GM23338 (cell line): ENCODE results near the gene SIRT3. TPM values are rescaled to one million over a fixed set of nuclear protein-coding genes. Genes with fewer than 3 reads are reported as not detected.

Experiments used
- ATAC-seq: fragments of 200-7000 bp; cut with Tn5 transposase; 3 replicates; pipeline ENCODE4 v1.9.1; 2020
- DNase-seq: peaks from one replicate; pipeline ENCODE4 v3.0.0-alpha.2; 2015; ENCODE audit warnings: low spot score
- H2AFZ ChIP-seq: fragments of 200-600 bp; sonication (generic); 2 replicates; pipeline ENCODE4 v1.8.0; 2016; ENCODE audit warnings: antibody characterized with exemption, mild to moderate bottlenecking, moderate library complexity
- H3F3A ChIP-seq: fragments of 200-600 bp; sonication (generic); replicated peaks from 2 replicates; pipeline ENCODE4 v1.8.0; 2017; ENCODE audit warnings: antibody characterized with exemption, mixed run types, low read depth
- H3K27ac ChIP-seq: fragments of 200-600 bp; sonication (generic); 2 replicates; pipeline ENCODE4 v1.6.1; 2016; ENCODE audit warnings: low read depth
- H3K27me3 ChIP-seq: fragments of 200-600 bp; sonication (generic); 2 replicates; pipeline ENCODE4 v1.8.0; 2016; ENCODE audit warnings: mild to moderate bottlenecking, mixed run types, moderate library complexity; ENCODE audit not compliant: insufficient read depth
- H3K36me3 ChIP-seq: fragments of 200-600 bp; sonication (generic); 2 replicates; pipeline ENCODE4 v1.8.0; 2016; ENCODE audit warnings: mild to moderate bottlenecking; ENCODE audit not compliant: insufficient read depth
- H3K4me1 ChIP-seq: fragments of 200-600 bp; sonication (generic); 2 replicates; pipeline ENCODE4 v1.8.0; 2016; ENCODE audit warnings: mild to moderate bottlenecking, moderate library complexity; ENCODE audit not compliant: insufficient read depth
- H3K4me2 ChIP-seq: fragments of 200-600 bp; sonication (generic); 2 replicates; pipeline ENCODE4 v1.7.1; 2017; ENCODE audit warnings: mixed run types
- H3K4me3 ChIP-seq: fragments of 200-600 bp; sonication (generic); 2 replicates; pipeline ENCODE4 v1.6.1; 2016; ENCODE audit warnings: mixed run types
- H3K79me2 ChIP-seq: fragments of 200-600 bp; sonication (generic); replicated peaks from 2 replicates; pipeline ENCODE4 v1.8.0; 2017; ENCODE audit warnings: mild to moderate bottlenecking; ENCODE audit not compliant: insufficient read depth
- H3K9me2 ChIP-seq: fragments of 200-600 bp; sonication (generic); 2 replicates; pipeline ENCODE4 v1.8.0; 2017; ENCODE audit not compliant: insufficient read depth
- H4K20me1 ChIP-seq: fragments of 200-600 bp; sonication (generic); replicated peaks from 2 replicates; pipeline ENCODE4 v1.8.0; 2017; ENCODE audit warnings: mild to moderate bottlenecking; ENCODE audit not compliant: insufficient read depth
- H3K27ac Mint-ChIP-seq: 2 replicates; pipeline ENCODE4 v1.8.0; 2020; ENCODE audit warnings: inconsistent platforms, mild to moderate bottlenecking, moderate library complexity, mixed read lengths
- H3K27me3 Mint-ChIP-seq: 3 replicates; pipeline ENCODE4 v1.8.0; 2022; ENCODE audit warnings: low read depth, mild to moderate bottlenecking, moderate library complexity, mixed read lengths, inconsistent platforms; ENCODE audit not compliant: insufficient read depth, poor library complexity
- H3K36me3 Mint-ChIP-seq: 3 replicates; pipeline ENCODE4 v1.8.0; 2021; ENCODE audit warnings: low read depth, mild to moderate bottlenecking, inconsistent platforms, moderate library complexity, mixed read lengths
- H3K4me1 Mint-ChIP-seq: 3 replicates; pipeline ENCODE4 v1.8.0; 2020; ENCODE audit warnings: mild to moderate bottlenecking, inconsistent platforms, mixed read lengths
- H3K4me3 Mint-ChIP-seq: 3 replicates; pipeline ENCODE4 v1.8.0; 2021; ENCODE audit warnings: moderate library complexity, mild to moderate bottlenecking, inconsistent platforms, mixed read lengths
- H3K9me3 Mint-ChIP-seq: 3 replicates; pipeline ENCODE4 v1.8.0; 2020; ENCODE audit warnings: moderate library complexity, mild to moderate bottlenecking, inconsistent platforms, mixed read lengths
- CREB1 ChIP-seq: fragments of 250-450 bp; sonication (Bioruptor Pico); IDR thresholded peaks from 2 replicates; pipeline ENCODE4 v1.5.0; 2020; ENCODE audit warnings: low read depth, mild to moderate bottlenecking, moderate library complexity
- EZH2 ChIP-seq: fragments of 200-600 bp; sonication (generic); IDR thresholded peaks from one replicate; pipeline ENCODE4 v1.8.0; 2017; ENCODE audit warnings: antibody characterized with exemption, mild to moderate bottlenecking, low read depth; ENCODE audit not compliant: unreplicated experiment
- EZH2phosphoT487 ChIP-seq: fragments of 200-600 bp; sonication (generic); IDR thresholded peaks from one replicate; pipeline ENCODE4 v1.8.1; 2018; ENCODE audit warnings: antibody characterized with exemption; ENCODE audit not compliant: unreplicated experiment
- JUNB ChIP-seq: IDR thresholded peaks from one replicate; pipeline ENCODE4 v1.6.1; 2016; ENCODE audit warnings: antibody characterized with exemption; ENCODE audit not compliant: unreplicated experiment
- NANOG ChIP-seq: IDR thresholded peaks from 2 replicates; pipeline ENCODE4 v1.6.1; 2016; ENCODE audit warnings: antibody characterized with exemption, borderline replicate concordance
- POLR2AphosphoS5 ChIP-seq: IDR thresholded peaks from 2 replicates; pipeline ENCODE4 v1.6.1; 2016; ENCODE audit warnings: antibody characterized with exemption, low read depth
- STAT1 ChIP-seq: IDR thresholded peaks from one replicate; pipeline ENCODE4 v1.6.1; 2016; ENCODE audit warnings: antibody characterized with exemption; ENCODE audit not compliant: unreplicated experiment
- ZNF114 ChIP-seq: fragments of 250-450 bp; sonication (Bioruptor Pico); IDR thresholded peaks from 2 replicates; pipeline ENCODE4 v1.5.0; 2020; ENCODE audit warnings: mild to moderate bottlenecking, moderate library complexity
- polyA plus RNA-seq: library from polyadenylated mRNA; unstranded; fragments of >200 nt; fragmentation: Nextera tagmentation; extraction: Ambion mirVana; gene quantifications from 2 replicates; pipeline ENCODE4 v1.2.1, GENCODE V29; 2016
- total RNA-seq: library from RNA; depleted of rRNA; stranded (reverse); fragments of >200 nt; shearing (Covaris generic); gene quantifications from 2 replicates; pipeline ENCODE4 v1.2.3, GENCODE V29; 2014
- TF ChIP-seq, protein P1 (sequence below): IDR thresholded peaks from 2 replicates; pipeline ENCODE4 v1.6.1; 2016; ENCODE audit warnings: antibody characterized with exemption
- TF ChIP-seq, protein P2 (sequence below), 2 experiments: fragments of 200-600 bp in 1 of 2; sonication (generic) in 1 of 2; conservative IDR thresholded peaks; 2 replicates each; pipeline versions ENCODE4 v1.5.1 to v1.6.1; 2016 to 2017; ENCODE audit warnings: antibody characterized with exemption in 2 of 2, low read depth in 2 of 2, mild to moderate bottlenecking in 2 of 2, moderate library complexity in 1 of 2
- TF ChIP-seq, protein P3 (sequence below): IDR thresholded peaks from one replicate; pipeline ENCODE4 v1.6.1; 2018; ENCODE audit warnings: antibody characterized with exemption; ENCODE audit not compliant: unreplicated experiment

The SIRT3 gene
- total and polyA plus RNA-seq, 2 experiments from 2014 or later, result 7.0 to 11.4 TPM

DNA sequence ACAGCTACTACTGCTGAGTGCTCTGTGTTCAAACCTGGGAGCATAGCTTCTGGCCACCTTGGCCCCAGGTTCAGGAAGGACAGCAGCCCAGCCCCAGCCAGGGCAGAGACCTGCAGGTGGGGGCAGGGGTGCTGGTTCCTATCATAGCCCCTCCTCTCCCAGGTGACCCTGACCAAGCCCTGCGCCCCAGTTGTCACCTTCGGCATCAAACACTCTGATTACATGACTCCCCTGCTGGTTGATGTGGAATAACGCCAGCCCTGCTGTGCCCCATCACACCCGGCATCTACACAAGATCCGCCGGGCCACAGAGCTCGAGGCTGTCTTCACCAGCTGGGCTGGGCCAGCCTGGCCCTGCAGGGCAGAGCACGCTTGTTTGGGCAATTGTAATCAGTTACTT lies 36.4 kb downstream of the SIRT3 start (continued):
- TF ChIP-seq, protein P1, sequence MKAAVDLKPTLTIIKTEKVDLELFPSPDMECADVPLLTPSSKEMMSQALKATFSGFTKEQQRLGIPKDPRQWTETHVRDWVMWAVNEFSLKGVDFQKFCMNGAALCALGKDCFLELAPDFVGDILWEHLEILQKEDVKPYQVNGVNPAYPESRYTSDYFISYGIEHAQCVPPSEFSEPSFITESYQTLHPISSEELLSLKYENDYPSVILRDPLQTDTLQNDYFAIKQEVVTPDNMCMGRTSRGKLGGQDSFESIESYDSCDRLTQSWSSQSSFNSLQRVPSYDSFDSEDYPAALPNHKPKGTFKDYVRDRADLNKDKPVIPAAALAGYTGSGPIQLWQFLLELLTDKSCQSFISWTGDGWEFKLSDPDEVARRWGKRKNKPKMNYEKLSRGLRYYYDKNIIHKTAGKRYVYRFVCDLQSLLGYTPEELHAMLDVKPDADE, result no peak
- TF ChIP-seq STAT1 (no peak), EZH2 (no peak), POLR2AphosphoS5 (no peak), EZH2phosphoT487 (no peak), NANOG (no peak), ZNF114 (CRISPR knock-in tag) (no peak)
- TF ChIP-seq, protein P2, sequence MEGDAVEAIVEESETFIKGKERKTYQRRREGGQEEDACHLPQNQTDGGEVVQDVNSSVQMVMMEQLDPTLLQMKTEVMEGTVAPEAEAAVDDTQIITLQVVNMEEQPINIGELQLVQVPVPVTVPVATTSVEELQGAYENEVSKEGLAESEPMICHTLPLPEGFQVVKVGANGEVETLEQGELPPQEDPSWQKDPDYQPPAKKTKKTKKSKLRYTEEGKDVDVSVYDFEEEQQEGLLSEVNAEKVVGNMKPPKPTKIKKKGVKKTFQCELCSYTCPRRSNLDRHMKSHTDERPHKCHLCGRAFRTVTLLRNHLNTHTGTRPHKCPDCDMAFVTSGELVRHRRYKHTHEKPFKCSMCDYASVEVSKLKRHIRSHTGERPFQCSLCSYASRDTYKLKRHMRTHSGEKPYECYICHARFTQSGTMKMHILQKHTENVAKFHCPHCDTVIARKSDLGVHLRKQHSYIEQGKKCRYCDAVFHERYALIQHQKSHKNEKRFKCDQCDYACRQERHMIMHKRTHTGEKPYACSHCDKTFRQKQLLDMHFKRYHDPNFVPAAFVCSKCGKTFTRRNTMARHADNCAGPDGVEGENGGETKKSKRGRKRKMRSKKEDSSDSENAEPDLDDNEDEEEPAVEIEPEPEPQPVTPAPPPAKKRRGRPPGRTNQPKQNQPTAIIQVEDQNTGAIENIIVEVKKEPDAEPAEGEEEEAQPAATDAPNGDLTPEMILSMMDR (conservative IDR thresholded peaks at IDR 0.05; ENCODE audit: low read depth in 2 of 2), result no peak

DNA sequence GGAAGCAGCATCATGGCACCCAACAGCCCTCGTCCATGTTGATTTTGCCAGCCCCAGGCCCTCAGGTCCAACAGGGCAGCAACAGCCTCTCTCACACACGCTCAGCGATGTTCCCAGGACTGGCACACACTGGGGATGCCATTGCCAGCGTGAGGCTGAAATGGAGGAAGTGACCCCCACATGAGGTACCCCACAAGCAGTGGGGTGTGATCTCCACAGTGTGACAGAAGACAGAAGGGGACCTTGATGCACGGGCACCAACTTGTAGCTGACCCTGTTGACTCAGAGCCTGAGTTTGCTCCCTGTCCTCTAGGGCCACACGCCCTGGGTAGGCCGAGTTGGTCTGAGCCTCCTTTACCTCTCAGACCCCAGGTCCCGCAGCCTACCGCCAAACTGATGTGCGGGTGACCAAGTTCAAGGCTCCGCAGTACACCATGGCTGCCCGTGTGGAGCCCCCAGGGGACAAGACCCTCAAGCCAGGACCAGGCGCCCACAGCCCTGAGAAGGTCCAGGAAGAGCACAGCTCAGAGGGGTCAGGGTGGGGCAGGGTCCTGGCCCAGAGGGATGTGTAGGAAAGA lies 37.0 kb downstream of the SIRT3 start:
- Mint-ChIP-seq H3K4me3 (no peak overlapping the region), H3K4me1 (no peaks in the 10 kb centered on the region; the same call in 2 of the 3 replicates), H3K27ac (no peak overlapping the region)

More for the DNA sequence above, 37.0 kb downstream of the SIRT3 start:
- Histone ChIP-seq H3K79me2 (no peaks in the 10 kb centered on the region), H3K9me2 (no peaks in the 10 kb centered on the region), H3F3A (no peaks in the 10 kb centered on the region), H3K36me3 (no peaks in the 10 kb centered on the region), H2AFZ (no peak overlapping the region), H4K20me1 (no peaks in the 10 kb centered on the region), H3K4me3 (no peak overlapping the region), H3K27me3 (no peaks in the 10 kb centered on the region), H3K27ac (no peak overlapping the region), H3K4me2 (no peak overlapping the region), H3K4me1 (no peaks in the 10 kb centered on the region)
- Mint-ChIP-seq H3K27me3 (peaks cover 11% of the 10 kb centered on the region), H3K9me3 (no peaks in the 10 kb centered on the region; the same call in 2 of the 3 replicates), H3K36me3 (peaks cover 7% of the 10 kb centered on the region; the same call in 2 of the 3 replicates)
- TF ChIP-seq, protein P2 (conservative IDR thresholded peaks at IDR 0.05; ENCODE audit: low read depth in 2 of 2), result no peak
- TF ChIP-seq, protein P1, result no peak
- TF ChIP-seq EZH2phosphoT487 (no peak), CREB1 (no peak), STAT1 (no peak), JUNB (no peak), NANOG (no peak)
- TF ChIP-seq, protein P3, sequence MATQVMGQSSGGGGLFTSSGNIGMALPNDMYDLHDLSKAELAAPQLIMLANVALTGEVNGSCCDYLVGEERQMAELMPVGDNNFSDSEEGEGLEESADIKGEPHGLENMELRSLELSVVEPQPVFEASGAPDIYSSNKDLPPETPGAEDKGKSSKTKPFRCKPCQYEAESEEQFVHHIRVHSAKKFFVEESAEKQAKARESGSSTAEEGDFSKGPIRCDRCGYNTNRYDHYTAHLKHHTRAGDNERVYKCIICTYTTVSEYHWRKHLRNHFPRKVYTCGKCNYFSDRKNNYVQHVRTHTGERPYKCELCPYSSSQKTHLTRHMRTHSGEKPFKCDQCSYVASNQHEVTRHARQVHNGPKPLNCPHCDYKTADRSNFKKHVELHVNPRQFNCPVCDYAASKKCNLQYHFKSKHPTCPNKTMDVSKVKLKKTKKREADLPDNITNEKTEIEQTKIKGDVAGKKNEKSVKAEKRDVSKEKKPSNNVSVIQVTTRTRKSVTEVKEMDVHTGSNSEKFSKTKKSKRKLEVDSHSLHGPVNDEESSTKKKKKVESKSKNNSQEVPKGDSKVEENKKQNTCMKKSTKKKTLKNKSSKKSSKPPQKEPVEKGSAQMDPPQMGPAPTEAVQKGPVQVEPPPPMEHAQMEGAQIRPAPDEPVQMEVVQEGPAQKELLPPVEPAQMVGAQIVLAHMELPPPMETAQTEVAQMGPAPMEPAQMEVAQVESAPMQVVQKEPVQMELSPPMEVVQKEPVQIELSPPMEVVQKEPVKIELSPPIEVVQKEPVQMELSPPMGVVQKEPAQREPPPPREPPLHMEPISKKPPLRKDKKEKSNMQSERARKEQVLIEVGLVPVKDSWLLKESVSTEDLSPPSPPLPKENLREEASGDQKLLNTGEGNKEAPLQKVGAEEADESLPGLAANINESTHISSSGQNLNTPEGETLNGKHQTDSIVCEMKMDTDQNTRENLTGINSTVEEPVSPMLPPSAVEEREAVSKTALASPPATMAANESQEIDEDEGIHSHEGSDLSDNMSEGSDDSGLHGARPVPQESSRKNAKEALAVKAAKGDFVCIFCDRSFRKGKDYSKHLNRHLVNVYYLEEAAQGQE, result no peak
- no peak for DNase-seq
- no peak for ATAC-seq
